ENCODE results near the gene CDH16. TPM values are rescaled to one million over a fixed set of nuclear protein-coding genes. Genes with fewer than 3 reads are reported as not detected.

CDH16 gene
- total RNA-seq, 1 donor from 2014 or later, result not detected

GRCh38 chr16:66869424-66869823 lies 49.3 kb downstream of the CDH16 start:
- no peaks in the 10 kb centered on the region for H3K79me2 ChIP-seq (ENCODE audit: insufficient read depth, low read length)
- H2AFZ ChIP-seq (ENCODE audit: low read depth, low read length), result no peak overlapping the region
- H3K27me3 ChIP-seq (ENCODE audit: insufficient read depth, low read length), result no peaks in the 10 kb centered on the region
- H3K4me1 ChIP-seq (ENCODE audit: insufficient read depth, low read length), result peaks cover 11% of the 10 kb centered on the region
- H3K4me1 Mint-ChIP-seq (ENCODE audit: low read depth, unreplicated experiment), result peaks cover 8% of the 10 kb centered on the region
- no peaks in the 10 kb centered on the region for H4K20me1 ChIP-seq (ENCODE audit: insufficient read depth, low read length)
- H3K27me3 Mint-ChIP-seq (ENCODE audit: low read depth, unreplicated experiment), result peaks cover 3% of the 10 kb centered on the region
- H3K9me3 ChIP-seq (ENCODE audit: insufficient read depth, low read depth, low read length), result no peaks in the 10 kb centered on the region
- H3K27ac ChIP-seq (ENCODE audit: low read depth, low read length), result no peak overlapping the region
- TF ChIP-seq CTCF (IDR thresholded peaks at IDR 0.05; ENCODE audit: insufficient read depth, low read depth, low read length) (no peak), EZH2 (IDR thresholded peaks at IDR 0.05; ENCODE audit: insufficient read depth, low read length) (no peak)
- H3K27ac Mint-ChIP-seq (ENCODE audit: unreplicated experiment), result no peak overlapping the region
- H3K36me3 Mint-ChIP-seq (ENCODE audit: low read depth, unreplicated experiment), result no peaks in the 10 kb centered on the region
- no peak overlapping the region for H3K4me3 Mint-ChIP-seq (ENCODE audit: unreplicated experiment)
- no peak overlapping the region for H3K4me3 ChIP-seq (ENCODE audit: insufficient read depth, low read depth, low read length)
- no peak overlapping the region for H3K9ac ChIP-seq (ENCODE audit: low read length)
- H3K36me3 ChIP-seq (ENCODE audit: insufficient read depth, low read length), result no peaks in the 10 kb centered on the region
- no peaks in the 10 kb centered on the region for H3K9me3 Mint-ChIP-seq (ENCODE audit: unreplicated experiment)
- no peak overlapping the region for H3K4me2 ChIP-seq (ENCODE audit: low read length)
- FAIRE-seq, result no peak
- DNase-seq (ENCODE audit: low read depth), result no peak

- Mint-ChIP-seq H3K4me3 (ENCODE audit: unreplicated experiment) (no peak overlapping the region), H3K27ac (ENCODE audit: unreplicated experiment) (no peak overlapping the region), H3K4me1 (ENCODE audit: low read depth, unreplicated experiment) (no peaks in the 10 kb centered on the region), H3K9me3 (ENCODE audit: unreplicated experiment) (no peaks in the 10 kb centered on the region), H3K27me3 (ENCODE audit: low read depth, unreplicated experiment) (peaks cover 14% of the 10 kb centered on the region), H3K36me3 (ENCODE audit: low read depth, unreplicated experiment) (no peaks in the 10 kb centered on the region)
- no peaks in the 10 kb centered on the region for H3K27me3 ChIP-seq (ENCODE audit: insufficient read depth, low read length)
- H3K27ac ChIP-seq (ENCODE audit: low read depth, low read length), result no peak overlapping the region
- TF ChIP-seq CTCF (IDR thresholded peaks at IDR 0.05; ENCODE audit: insufficient read depth, low read depth, low read length) (no peak), EZH2 (IDR thresholded peaks at IDR 0.05; ENCODE audit: insufficient read depth, low read length) (no peak)
- H3K4me3 ChIP-seq (ENCODE audit: insufficient read depth, low read depth, low read length), result no peak overlapping the region
- no peak overlapping the region for H3K4me2 ChIP-seq (ENCODE audit: low read length)
- H3K9ac ChIP-seq (ENCODE audit: low read length), result no peak overlapping the region
- H4K20me1 ChIP-seq (ENCODE audit: insufficient read depth, low read length), result peaks cover 6% of the 10 kb centered on the region
- no peaks in the 10 kb centered on the region for H3K9me3 ChIP-seq (ENCODE audit: insufficient read depth, low read depth, low read length)
- no peaks in the 10 kb centered on the region for H3K36me3 ChIP-seq (ENCODE audit: insufficient read depth, low read length)
- no peaks in the 10 kb centered on the region for H3K79me2 ChIP-seq (ENCODE audit: insufficient read depth, low read length)
- FAIRE-seq, result no peak
- DNase-seq (ENCODE audit: low read depth), result no peak
- H2AFZ ChIP-seq (ENCODE audit: low read depth, low read length), result no peak overlapping the region
- H3K4me1 ChIP-seq (ENCODE audit: insufficient read depth, low read length), result peaks cover 8% of the 10 kb centered on the region
These were observed 55.0 kb downstream of the CDH16 start for GRCh38 chr16:66863707-66864106.

- no peaks in the 10 kb centered on the region for H3K36me3 ChIP-seq (ENCODE audit: insufficient read depth, low read length)
- TF ChIP-seq EZH2 (IDR thresholded peaks at IDR 0.05; ENCODE audit: insufficient read depth, low read length) (no peak), CTCF (IDR thresholded peaks at IDR 0.05; ENCODE audit: insufficient read depth, low read depth, low read length) (no peak)
- peaks cover 8% of the 10 kb centered on the region for H3K4me1 ChIP-seq (ENCODE audit: insufficient read depth, low read length)
- FAIRE-seq (no peak), DNase-seq (ENCODE audit: low read depth) (no peak)
- Mint-ChIP-seq H3K4me3 (ENCODE audit: unreplicated experiment) (no peak overlapping the region), H3K9me3 (ENCODE audit: unreplicated experiment) (no peaks in the 10 kb centered on the region), H3K36me3 (ENCODE audit: low read depth, unreplicated experiment) (no peaks in the 10 kb centered on the region), H3K27ac (ENCODE audit: unreplicated experiment) (no peak overlapping the region), H3K4me1 (ENCODE audit: low read depth, unreplicated experiment) (no peaks in the 10 kb centered on the region), H3K27me3 (ENCODE audit: low read depth, unreplicated experiment) (peaks cover 18% of the 10 kb centered on the region)
- H3K27me3 ChIP-seq (ENCODE audit: insufficient read depth, low read length), result no peaks in the 10 kb centered on the region
- H3K4me2 ChIP-seq (ENCODE audit: low read length), result no peak overlapping the region
- H3K4me3 ChIP-seq (ENCODE audit: insufficient read depth, low read depth, low read length), result no peak overlapping the region
- H3K9ac ChIP-seq (ENCODE audit: low read length), result no peak overlapping the region
- H3K9me3 ChIP-seq (ENCODE audit: insufficient read depth, low read depth, low read length), result no peaks in the 10 kb centered on the region
- no peak overlapping the region for H2AFZ ChIP-seq (ENCODE audit: low read depth, low read length)
- no peak overlapping the region for H3K27ac ChIP-seq (ENCODE audit: low read depth, low read length)
- H4K20me1 ChIP-seq (ENCODE audit: insufficient read depth, low read length), result peaks cover 6% of the 10 kb centered on the region
- H3K79me2 ChIP-seq (ENCODE audit: insufficient read depth, low read length), result no peaks in the 10 kb centered on the region
These were observed 56.6 kb downstream of the CDH16 start for GRCh38 chr16:66862023-66862520.
